ENCODE results near the gene GATA1.
"Not testable (repeated sequence)": the region's sequence is repeated elsewhere in the genome, so short reads cannot be mapped to it uniquely, and the experiment has no call there.

GATA1 gene

DNA sequence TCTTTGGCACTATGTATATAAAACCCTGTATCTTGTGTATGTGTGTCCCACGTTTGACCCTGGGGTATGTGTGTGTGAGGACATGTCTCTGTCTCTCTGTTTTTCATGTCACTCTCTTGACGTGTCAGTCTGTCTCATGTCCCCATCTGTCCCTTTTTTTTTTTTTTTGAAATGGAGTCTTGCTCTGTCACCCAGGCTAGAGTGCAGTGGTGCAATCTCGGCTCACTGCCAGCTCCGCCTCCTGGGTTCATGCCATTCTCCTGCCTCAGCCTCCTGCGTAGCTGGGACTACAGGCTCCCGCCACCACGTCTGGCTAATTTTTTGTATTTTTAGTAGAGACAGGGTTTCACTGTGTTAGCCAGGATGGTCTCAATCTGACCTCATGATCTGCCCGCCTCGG lies 33.0 kb downstream of the GATA1 start:
- H3K9me3 ChIP-seq (ENCODE audit: control insufficient read depth, insufficient read depth, low read length); H3K4me1 ChIP-seq (ENCODE audit: control insufficient read depth, insufficient read depth, low read length); H3K4me3 ChIP-seq (ENCODE audit: low read depth, low read length); H3K27me3 ChIP-seq (ENCODE audit: control insufficient read depth, insufficient read depth, low read length); H3K9ac ChIP-seq (ENCODE audit: low read depth, low read length): not testable (repeated sequence)
- peaks cover 26% of the 10 kb centered on the region for H3K36me3 ChIP-seq (ENCODE audit: control insufficient read depth, insufficient read depth, low read length)

DNA sequence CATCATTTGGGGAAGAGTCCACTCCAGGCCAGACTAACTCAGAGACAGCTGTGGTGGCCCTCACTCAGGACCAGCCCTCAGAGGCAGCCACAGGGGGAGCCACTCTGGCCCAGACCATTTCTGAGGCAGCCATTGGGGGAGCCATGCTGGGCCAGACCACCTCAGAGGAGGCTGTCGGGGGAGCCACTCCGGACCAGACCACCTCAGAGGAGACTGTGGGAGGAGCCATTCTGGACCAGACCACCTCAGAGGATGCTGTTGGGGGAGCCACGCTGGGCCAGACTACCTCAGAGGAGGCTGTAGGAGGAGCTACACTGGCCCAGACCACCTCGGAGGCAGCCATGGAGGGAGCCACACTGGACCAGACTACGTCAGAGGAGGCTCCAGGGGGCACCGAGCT lies 36.7 kb downstream of the GATA1 start:
- H3K36me3 ChIP-seq (ENCODE audit: control insufficient read depth, insufficient read depth, low read length): peaks cover 19% of the 10 kb centered on the region
- H3K9ac ChIP-seq (ENCODE audit: low read depth, low read length): no peak overlapping the region
- H3K4me3 ChIP-seq (ENCODE audit: low read depth, low read length): no peak overlapping the region
- peaks cover 2% of the 10 kb centered on the region for H3K27me3 ChIP-seq (ENCODE audit: control insufficient read depth, insufficient read depth, low read length)
- H3K4me1 ChIP-seq (ENCODE audit: control insufficient read depth, insufficient read depth, low read length): no peaks in the 10 kb centered on the region
- H3K9me3 ChIP-seq (ENCODE audit: control insufficient read depth, insufficient read depth, low read length): peaks cover 5% of the 10 kb centered on the region

DNA sequence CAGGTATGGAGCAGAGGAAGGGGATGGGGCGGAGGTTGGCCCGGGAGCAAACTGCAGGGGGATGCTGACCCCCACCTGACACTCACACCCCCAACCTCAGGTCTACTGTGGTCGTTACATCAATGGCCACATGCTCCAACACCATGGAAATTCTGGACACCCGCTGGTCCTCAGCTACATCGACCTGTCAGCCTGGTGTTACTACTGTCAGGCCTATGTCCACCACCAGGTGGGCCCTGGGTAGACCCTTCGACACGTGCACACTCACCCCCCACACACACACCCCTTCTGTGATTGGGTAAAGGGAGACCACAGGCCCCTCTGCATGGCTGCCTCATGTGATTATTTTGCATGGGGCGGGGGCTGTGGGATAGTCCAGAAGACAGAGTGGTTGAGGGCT lies 37.7 kb downstream of the GATA1 start:
- peaks cover 5% of the 10 kb centered on the region for H3K9me3 ChIP-seq (ENCODE audit: control insufficient read depth, insufficient read depth, low read length)
- no peak overlapping the region for H3K9ac ChIP-seq (ENCODE audit: low read depth, low read length)
- no peak overlapping the region for H3K4me3 ChIP-seq (ENCODE audit: low read depth, low read length)
- peaks cover 2% of the 10 kb centered on the region for H3K4me1 ChIP-seq (ENCODE audit: control insufficient read depth, insufficient read depth, low read length)
- peaks cover 19% of the 10 kb centered on the region for H3K36me3 ChIP-seq (ENCODE audit: control insufficient read depth, insufficient read depth, low read length)
- peaks cover 6% of the 10 kb centered on the region for H3K27me3 ChIP-seq (ENCODE audit: control insufficient read depth, insufficient read depth, low read length)

DNA sequence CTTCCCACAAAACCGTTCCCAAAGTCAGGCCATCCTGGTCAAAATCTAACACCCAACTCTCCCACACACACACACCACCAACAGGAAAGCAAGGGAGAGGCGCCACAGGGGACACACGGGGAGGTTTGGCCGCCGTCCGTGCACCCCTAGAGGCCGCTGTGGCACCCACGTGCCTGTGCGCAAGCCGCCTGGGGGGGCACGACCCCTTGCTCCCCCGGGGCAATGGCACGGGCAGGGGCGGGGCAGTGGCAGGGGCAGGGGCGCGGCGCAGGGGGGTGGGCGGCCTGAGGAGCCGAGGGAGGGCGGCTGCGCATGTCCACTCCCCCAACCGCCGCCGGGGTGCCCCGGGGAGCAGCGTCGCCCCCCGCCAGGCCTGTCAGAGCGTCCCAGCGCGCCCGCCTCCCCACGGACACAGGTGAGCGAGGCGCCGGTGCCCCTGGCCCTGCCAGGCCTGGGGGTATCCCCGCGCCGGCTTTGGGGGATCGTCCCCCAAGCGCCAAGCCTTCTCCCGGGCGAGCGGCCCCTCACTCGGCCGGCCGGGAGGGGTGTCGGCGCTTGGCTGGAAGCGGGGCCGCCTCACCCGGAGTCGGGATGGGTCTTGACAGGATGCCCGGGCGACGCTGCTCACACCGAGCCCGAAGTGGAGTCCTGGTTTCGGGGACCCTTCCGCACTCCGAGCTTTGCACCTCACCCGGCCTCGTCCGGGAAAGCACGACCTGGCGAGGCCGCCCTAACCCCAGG lies 39.9 kb downstream of the GATA1 start, which contains the start of gene ERAS:
TSS of gene ERAS (plus strand) at position 379 of the 741 bp plus-strand sequence. CDS start 2,611 bp downstream, outside the sequence.
- no peak within 1 kb of the TSS for H3K9ac ChIP-seq (ENCODE audit: low read depth, low read length)
- peaks cover 5% of the 10 kb centered on the region for H3K9me3 ChIP-seq (ENCODE audit: control insufficient read depth, insufficient read depth, low read length)
- peaks cover 27% of the 10 kb centered on the region for H3K27me3 ChIP-seq (ENCODE audit: control insufficient read depth, insufficient read depth, low read length)
- H3K4me3 ChIP-seq (ENCODE audit: low read depth, low read length): peak within 1 kb of the TSS; percentile 42
- H3K36me3 ChIP-seq (ENCODE audit: control insufficient read depth, insufficient read depth, low read length): peaks cover 15% of the 10 kb centered on the region
- H3K4me1 ChIP-seq (ENCODE audit: control insufficient read depth, insufficient read depth, low read length): peaks cover 2% of the 10 kb centered on the region

DNA sequence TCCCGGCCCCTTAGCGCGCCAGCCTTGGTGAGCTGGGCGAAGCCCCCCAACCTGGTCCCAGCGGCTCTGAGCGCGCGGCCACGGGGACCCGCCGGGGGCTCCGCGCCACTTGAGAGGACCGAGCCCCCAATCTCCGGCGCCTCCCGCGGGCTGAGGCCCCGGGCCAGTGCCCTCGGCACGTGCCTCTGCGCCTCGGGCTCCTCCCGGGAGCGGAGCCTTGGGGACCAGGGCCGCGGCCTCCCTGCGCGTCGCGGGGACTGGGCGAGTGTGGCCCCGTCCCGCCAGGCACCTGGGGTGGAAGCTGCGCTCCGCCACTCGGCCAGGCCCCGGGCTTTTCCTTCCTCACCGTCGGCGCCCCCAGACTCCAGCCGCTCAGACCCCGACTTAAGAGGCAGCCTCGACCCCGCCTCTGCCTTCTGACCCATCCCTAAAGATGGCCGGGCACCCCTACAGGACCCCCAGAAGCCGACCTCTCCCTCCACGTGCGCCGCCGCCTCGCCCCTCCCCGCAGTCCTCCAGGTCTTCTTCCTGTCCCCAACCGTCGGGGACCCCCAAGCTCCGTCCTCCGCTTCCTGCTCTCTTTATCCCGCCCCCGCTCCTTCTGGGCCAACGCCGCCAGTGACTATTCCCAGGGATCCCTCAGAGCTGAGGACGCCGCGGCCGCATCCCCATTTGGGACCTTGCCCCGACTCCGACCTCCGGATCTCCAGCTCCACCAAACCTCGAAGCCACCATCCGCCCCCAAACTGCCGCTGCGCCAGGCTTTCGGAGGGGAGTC lies 40.7 kb downstream of the GATA1 start:
- Histone ChIP-seq H3K36me3 (ENCODE audit: control insufficient read depth, insufficient read depth, low read length) (peaks cover 15% of the 10 kb centered on the region), H3K4me3 (ENCODE audit: low read depth, low read length) (peak overlapping the region; percentile 42), H3K4me1 (ENCODE audit: control insufficient read depth, insufficient read depth, low read length) (peaks cover 2% of the 10 kb centered on the region), H3K27me3 (ENCODE audit: control insufficient read depth, insufficient read depth, low read length) (peaks cover 31% of the 10 kb centered on the region), H3K9ac (ENCODE audit: low read depth, low read length) (peak overlapping the region; percentile 8), H3K9me3 (ENCODE audit: control insufficient read depth, insufficient read depth, low read length) (peaks cover 2% of the 10 kb centered on the region)

DNA sequence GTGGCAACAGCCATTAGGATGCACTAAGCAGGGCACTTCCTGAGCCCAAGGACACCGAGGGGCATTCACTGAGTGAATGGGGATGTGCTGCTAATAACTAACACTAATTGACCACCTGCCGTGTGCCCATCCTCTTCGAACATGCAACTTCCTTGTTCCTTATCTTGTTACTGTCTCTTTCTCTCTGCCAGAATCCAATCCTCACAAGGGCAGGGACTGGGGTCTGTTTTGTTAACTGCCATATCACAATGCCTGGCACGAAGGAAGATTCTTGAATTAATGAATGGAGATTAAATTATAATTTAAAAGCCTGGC lies 41.2 kb downstream of the GATA1 start:
- Histone ChIP-seq H3K9me3 (ENCODE audit: control insufficient read depth, insufficient read depth, low read length) (no peaks in the 10 kb centered on the region), H3K9ac (ENCODE audit: low read depth, low read length) (peak overlapping the region; percentile 8), H3K4me3 (ENCODE audit: low read depth, low read length) (peak overlapping the region; percentile 42), H3K27me3 (ENCODE audit: control insufficient read depth, insufficient read depth, low read length) (peaks cover 36% of the 10 kb centered on the region), H3K36me3 (ENCODE audit: control insufficient read depth, insufficient read depth, low read length) (peaks cover 10% of the 10 kb centered on the region), H3K4me1 (ENCODE audit: control insufficient read depth, insufficient read depth, low read length) (peaks cover 2% of the 10 kb centered on the region)

DNA sequence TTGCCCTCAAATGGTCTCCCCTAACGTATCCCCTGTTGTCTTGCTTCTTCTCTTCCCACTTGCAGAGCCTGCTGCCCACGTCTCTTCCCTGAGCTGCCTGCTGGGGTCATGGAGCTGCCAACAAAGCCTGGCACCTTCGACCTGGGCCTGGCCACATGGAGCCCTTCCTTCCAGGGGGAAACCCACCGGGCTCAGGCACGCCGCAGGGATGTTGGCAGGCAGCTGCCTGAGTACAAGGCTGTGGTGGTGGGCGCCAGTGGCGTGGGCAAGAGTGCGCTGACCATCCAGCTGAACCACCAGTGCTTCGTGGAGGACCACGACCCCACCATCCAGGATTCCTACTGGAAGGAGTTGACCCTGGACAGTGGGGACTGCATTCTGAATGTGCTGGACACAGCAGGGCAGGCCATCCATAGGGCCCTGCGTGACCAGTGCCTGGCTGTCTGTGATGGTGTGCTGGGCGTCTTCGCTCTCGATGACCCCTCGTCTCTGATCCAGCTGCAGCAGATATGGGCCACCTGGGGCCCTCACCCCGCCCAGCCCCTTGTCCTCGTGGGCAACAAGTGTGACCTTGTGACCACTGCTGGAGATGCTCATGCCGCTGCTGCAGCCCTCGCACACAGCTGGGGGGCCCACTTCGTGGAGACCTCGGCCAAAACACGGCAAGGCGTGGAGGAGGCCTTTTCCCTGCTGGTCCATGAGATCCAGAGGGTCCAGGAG lies 42.8 kb downstream of the GATA1 start:
- H3K9ac ChIP-seq (ENCODE audit: low read depth, low read length): no peak overlapping the region

DNA sequence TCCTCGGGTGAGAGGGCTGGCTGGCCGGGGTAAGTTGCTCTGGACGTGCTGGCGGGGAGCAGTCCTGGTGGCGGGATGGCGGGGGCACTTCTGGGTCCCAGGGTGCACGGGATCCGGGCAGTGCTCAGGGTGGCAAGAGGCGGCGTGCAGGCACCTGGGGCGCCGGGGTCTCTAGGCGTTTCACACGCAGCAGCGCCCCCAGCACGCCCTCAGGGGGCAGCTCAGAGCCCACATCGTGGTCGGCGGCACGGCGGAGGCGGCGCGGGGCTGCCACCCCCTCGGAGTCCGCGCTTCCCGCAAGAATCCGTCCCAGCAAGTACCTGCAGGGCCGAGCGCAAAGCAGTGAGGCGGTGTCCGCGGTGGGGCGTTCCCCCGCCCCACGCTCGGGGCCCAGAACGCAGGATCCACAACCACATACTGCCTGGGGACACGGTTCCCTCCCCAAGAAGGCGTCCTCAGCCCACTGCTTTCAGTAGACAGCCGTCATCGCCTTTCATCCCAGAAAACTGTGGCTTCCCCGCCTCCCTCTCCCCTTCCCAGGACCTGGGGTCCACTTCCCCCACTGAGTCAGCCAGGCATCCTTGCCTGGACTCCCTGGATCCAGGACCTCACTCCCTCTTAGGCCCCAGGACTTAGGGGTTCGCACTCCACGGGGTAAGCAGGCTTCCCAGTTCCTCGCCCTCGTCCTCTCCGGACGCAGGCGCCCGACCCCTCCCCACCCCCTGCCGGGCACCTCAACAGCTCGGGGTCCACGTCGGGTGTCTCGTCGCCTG lies 44.9 kb downstream of the GATA1 start:
- H3K4me3 ChIP-seq (ENCODE audit: low read depth, low read length): peak overlapping the region; percentile 48
- no peaks in the 10 kb centered on the region for H3K36me3 ChIP-seq (ENCODE audit: control insufficient read depth, insufficient read depth, low read length)
- H3K9ac ChIP-seq (ENCODE audit: low read depth, low read length): no peak overlapping the region
- peaks cover 2% of the 10 kb centered on the region for H3K4me1 ChIP-seq (ENCODE audit: control insufficient read depth, insufficient read depth, low read length)
- H3K9me3 ChIP-seq (ENCODE audit: control insufficient read depth, insufficient read depth, low read length): no peaks in the 10 kb centered on the region
- H3K27me3 ChIP-seq (ENCODE audit: control insufficient read depth, insufficient read depth, low read length): peaks cover 64% of the 10 kb centered on the region

More for the DNA sequence above, 42.8 kb downstream of the GATA1 start:
- H3K4me1 ChIP-seq (ENCODE audit: control insufficient read depth, insufficient read depth, low read length): peaks cover 2% of the 10 kb centered on the region
- no peaks in the 10 kb centered on the region for H3K9me3 ChIP-seq (ENCODE audit: control insufficient read depth, insufficient read depth, low read length)
- no peaks in the 10 kb centered on the region for H3K36me3 ChIP-seq (ENCODE audit: control insufficient read depth, insufficient read depth, low read length)
- no peak overlapping the region for H3K4me3 ChIP-seq (ENCODE audit: low read depth, low read length)
- H3K27me3 ChIP-seq (ENCODE audit: control insufficient read depth, insufficient read depth, low read length): peaks cover 52% of the 10 kb centered on the region

DNA sequence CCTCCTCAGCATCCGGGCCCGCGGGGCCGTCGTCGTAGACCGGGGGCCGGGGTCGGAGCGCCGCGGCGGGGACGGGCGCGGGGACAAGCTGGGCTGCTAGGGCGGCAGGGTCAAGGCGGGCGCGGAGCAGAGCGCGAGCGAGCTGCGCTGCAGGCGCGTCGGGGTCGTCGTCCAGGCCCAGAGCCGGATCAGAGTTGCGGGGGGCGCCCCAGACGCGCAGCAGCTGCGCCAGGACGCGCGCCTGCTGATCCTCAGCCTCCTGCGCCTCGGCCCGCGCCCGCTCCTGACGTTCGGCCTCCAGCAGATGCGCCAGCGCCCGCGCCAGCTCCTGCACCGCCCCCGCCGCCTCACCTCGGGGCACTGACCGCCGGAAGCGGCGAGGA lies 45.5 kb downstream of the GATA1 start:
- Histone ChIP-seq H3K9me3 (ENCODE audit: control insufficient read depth, insufficient read depth, low read length) (no peaks in the 10 kb centered on the region), H3K4me3 (ENCODE audit: low read depth, low read length) (peak overlapping the region; percentile 48), H3K27me3 (ENCODE audit: control insufficient read depth, insufficient read depth, low read length) (peaks cover 64% of the 10 kb centered on the region)

DNA sequence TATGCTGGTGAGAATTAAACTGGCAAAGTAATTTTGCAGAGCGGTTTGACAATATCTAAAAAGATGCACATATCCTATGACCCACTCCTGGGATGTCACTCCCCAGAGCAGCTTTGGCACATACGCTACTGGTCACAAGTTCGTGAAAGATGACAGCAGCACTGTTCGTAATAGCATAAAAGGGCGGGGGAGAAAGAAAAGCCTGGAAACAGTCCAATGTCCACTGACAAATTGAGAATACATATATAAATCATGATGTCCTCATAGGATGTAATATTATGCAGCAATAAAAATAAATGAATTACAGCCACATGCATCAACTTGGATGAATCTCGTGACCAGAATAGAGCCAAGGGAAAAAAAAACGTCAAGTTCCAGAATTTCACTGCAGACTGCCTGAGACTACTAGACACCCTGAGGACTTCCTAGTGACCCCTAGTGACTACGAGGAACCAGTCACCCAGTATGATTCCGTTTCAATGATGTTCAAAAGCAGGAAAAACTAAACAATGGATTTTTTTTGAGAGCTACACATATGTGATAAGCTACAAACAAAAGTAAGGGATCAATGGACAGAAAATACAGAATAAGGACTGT lies 47.2 kb downstream of the GATA1 start:
- Histone ChIP-seq H3K9ac (ENCODE audit: low read depth, low read length) (no peak overlapping the region), H3K36me3 (ENCODE audit: control insufficient read depth, insufficient read depth, low read length) (no peaks in the 10 kb centered on the region), H3K4me1 (ENCODE audit: control insufficient read depth, insufficient read depth, low read length) (no peaks in the 10 kb centered on the region), H3K9me3 (ENCODE audit: control insufficient read depth, insufficient read depth, low read length) (no peaks in the 10 kb centered on the region), H3K27me3 (ENCODE audit: control insufficient read depth, insufficient read depth, low read length) (peaks cover 61% of the 10 kb centered on the region), H3K4me3 (ENCODE audit: low read depth, low read length) (no peak overlapping the region)

More for the DNA sequence above, 45.5 kb downstream of the GATA1 start:
- Histone ChIP-seq H3K9ac (ENCODE audit: low read depth, low read length) (no peak overlapping the region), H3K36me3 (ENCODE audit: control insufficient read depth, insufficient read depth, low read length) (no peaks in the 10 kb centered on the region), H3K4me1 (ENCODE audit: control insufficient read depth, insufficient read depth, low read length) (peaks cover 2% of the 10 kb centered on the region)

DNA sequence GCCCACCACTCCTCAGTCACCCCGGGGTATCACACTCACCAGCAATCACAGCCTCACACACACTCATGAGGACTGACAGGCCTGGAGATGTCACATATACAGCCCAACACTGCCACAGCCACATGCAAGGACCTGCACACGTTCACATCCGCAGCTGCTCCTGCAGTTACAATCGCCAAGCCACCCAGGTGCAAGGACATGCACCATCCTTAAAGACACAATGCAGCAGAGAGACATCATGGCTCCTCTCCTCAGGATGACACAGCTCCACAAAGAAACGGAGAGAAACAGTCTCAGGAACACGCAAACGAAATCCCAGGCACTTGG lies 48.0 kb downstream of the GATA1 start:
- peaks cover 55% of the 10 kb centered on the region for H3K27me3 ChIP-seq (ENCODE audit: control insufficient read depth, insufficient read depth, low read length)
- no peaks in the 10 kb centered on the region for H3K4me1 ChIP-seq (ENCODE audit: control insufficient read depth, insufficient read depth, low read length)
- no peak overlapping the region for H3K9ac ChIP-seq (ENCODE audit: low read depth, low read length)
- H3K36me3 ChIP-seq (ENCODE audit: control insufficient read depth, insufficient read depth, low read length): no peaks in the 10 kb centered on the region
- H3K4me3 ChIP-seq (ENCODE audit: low read depth, low read length): peak overlapping the region; percentile 58
- H3K9me3 ChIP-seq (ENCODE audit: control insufficient read depth, insufficient read depth, low read length): no peaks in the 10 kb centered on the region
